H1 (cell line): ENCODE results near the gene TBX18. TPM values are rescaled to one million over a fixed set of nuclear protein-coding genes. Genes with fewer than 3 reads are reported as not detected.

ENCODE experiments used
- CTCF ChIA-PET: fragments of 300-600 bp; sonication (Branson Sonifier 250); formaldehyde crosslinking; loops from one replicate; lab custom pipeline; 2021; ENCODE audit not compliant: partially characterized antibody; lab: Charles Lee
- POLR2A ChIA-PET: fragments of 300-600 bp; sonication (Branson Sonifier 250); formaldehyde crosslinking; loops from one replicate; lab custom pipeline; 2021; ENCODE audit warnings: inconsistent platforms; ENCODE audit not compliant: partially characterized antibody; lab: Charles Lee
- DNase-seq, 2 experiments: peaks; one replicate each; pipeline versions ENCODE4 v3.0.0 to v3.0.0-alpha.2; 2010 to 2022; ENCODE audit warnings: low spot score in 2 of 2, low read depth in 1 of 2, mixed read lengths in 1 of 2
- FAIRE-seq: peaks from 2 replicates; lab custom pipeline; 2011; peaks lifted over from hg19 to GRCh38; lab: Jason Lieb, UNC
- H2AFZ ChIP-seq: 2 replicates; pipeline ENCODE4 v1.8.1; 2012; ENCODE audit warnings: low read length, inconsistent platforms
- H2AK5ac ChIP-seq: 2 replicates; pipeline ENCODE4 v1.6.1; 2013; ENCODE audit warnings: low read depth, low read length
- H2BK120ac ChIP-seq: replicated peaks from 2 replicates; pipeline ENCODE3; 2013; ENCODE audit warnings: low read depth, low read length, inconsistent platforms
- H2BK12ac ChIP-seq: 2 replicates; pipeline ENCODE4 v1.6.1; 2013; ENCODE audit warnings: low read depth, low read length
- H2BK15ac ChIP-seq: 2 replicates; pipeline ENCODE4 v1.6.1; 2013; ENCODE audit warnings: low read length
- H2BK20ac ChIP-seq: 2 replicates; pipeline ENCODE4 v1.6.1; 2013; ENCODE audit warnings: low read length
- H2BK5ac ChIP-seq: 2 replicates; pipeline ENCODE4 v1.6.1; 2013; ENCODE audit warnings: low read depth, low read length
- H3K14ac ChIP-seq: 2 replicates; pipeline ENCODE4 v1.6.1; 2013; ENCODE audit warnings: inconsistent platforms; ENCODE audit not compliant: insufficient read length
- H3K18ac ChIP-seq: 2 replicates; pipeline ENCODE4 v1.6.1; 2013; ENCODE audit warnings: low read length; ENCODE audit errors: extremely low read depth
- H3K23ac ChIP-seq: 2 replicates; pipeline ENCODE4 v1.6.1; 2013; ENCODE audit warnings: inconsistent platforms; ENCODE audit not compliant: insufficient read length
- H3K23me2 ChIP-seq: 2 replicates; pipeline ENCODE4 v1.6.1; 2013; ENCODE audit warnings: low read depth, low read length
- H3K27ac ChIP-seq: 2 replicates; pipeline ENCODE4 v1.6.1; 2011; ENCODE audit warnings: low read depth, low read length, inconsistent platforms
- H3K27me3 ChIP-seq, 4 experiments: replicated peaks in 1 of 4; 1 replicate in 1 of 4; 2 replicates in 3 of 4; pipeline versions ENCODE4 v1.6.1 to v1.8.1; 2011 to 2013; ENCODE audit warnings: low read length in 3 of 4, mild to moderate bottlenecking in 3 of 4, inconsistent platforms in 2 of 4, mixed read lengths in 2 of 4, moderate library complexity in 1 of 4; ENCODE audit not compliant: control insufficient read depth in 3 of 4, insufficient read depth in 3 of 4; ENCODE audit errors: extremely low read depth in 1 of 4
- H3K36me3 ChIP-seq, 4 experiments: 2 replicates each; pipeline versions ENCODE4 v1.6.1 to v1.8.1; 2011 to 2013; ENCODE audit warnings: mild to moderate bottlenecking in 4 of 4, low read length in 3 of 4, moderate library complexity in 2 of 4, control low read depth in 1 of 4, inconsistent platforms in 1 of 4; ENCODE audit not compliant: insufficient read depth in 4 of 4, control insufficient read depth in 2 of 4
- H3K4ac ChIP-seq: replicated peaks from 2 replicates; pipeline ENCODE3; 2013; ENCODE audit warnings: low read length, low read depth, mixed read lengths, inconsistent platforms; ENCODE audit not compliant: insufficient read length
- H3K4me1 ChIP-seq, 4 experiments: replicated peaks in 1 of 4; 1 replicate in 1 of 4; 2 replicates in 3 of 4; pipeline versions ENCODE4 v1.6.1 to v1.8.1; 2011 to 2013; ENCODE audit warnings: low read length in 3 of 4, inconsistent platforms in 2 of 4, mixed read lengths in 1 of 4; ENCODE audit not compliant: insufficient read depth in 4 of 4, control insufficient read depth in 3 of 4
- H3K4me2 ChIP-seq, 2 experiments: 2 replicates each; pipeline versions ENCODE4 v1.6.1 to v1.8.1; 2011 to 2013; ENCODE audit warnings: low read depth in 2 of 2, low read length in 2 of 2, control low read depth in 1 of 2, inconsistent platforms in 1 of 2, mild to moderate bottlenecking in 1 of 2; ENCODE audit not compliant: insufficient read depth in 1 of 2
- H3K4me3 ChIP-seq, 4 experiments: fragments of 200-600, 300-600 bp in 1 of 4; sonication (generic), shearing (Covaris generic), sonication (Bioruptor Twin) in 1 of 4; 2 replicates each; pipeline versions ENCODE4 v1.5.1 to v1.8.1; 2011 to 2016; ENCODE audit warnings: low read length in 4 of 4, low read depth in 3 of 4, control low read depth in 2 of 4, inconsistent platforms in 2 of 4, mild to moderate bottlenecking in 2 of 4, mixed read lengths in 1 of 4, moderate library complexity in 1 of 4; ENCODE audit not compliant: insufficient read depth in 2 of 4; ENCODE audit errors: extremely low read depth in 1 of 4
- H3K56ac ChIP-seq: replicated peaks from 2 replicates; pipeline ENCODE3; 2013; ENCODE audit warnings: low read depth, mild to moderate bottlenecking, mixed read lengths, low read length, inconsistent platforms; ENCODE audit not compliant: insufficient read length
- H3K79me1 ChIP-seq: 2 replicates; pipeline ENCODE4 v1.6.1; 2013; ENCODE audit warnings: low read depth, low read length, control low read depth
- H3K79me2 ChIP-seq, 2 experiments: 2 replicates each; pipeline versions ENCODE4 v1.6.1 to v1.8.1; 2012 to 2013; ENCODE audit warnings: low read length in 2 of 2, mild to moderate bottlenecking in 2 of 2, inconsistent platforms in 1 of 2; ENCODE audit not compliant: insufficient read depth in 2 of 2, control insufficient read depth in 1 of 2
- H3K9ac ChIP-seq, 4 experiments: replicated peaks in 1 of 4; 1 replicate in 1 of 4; 2 replicates in 3 of 4; pipeline versions ENCODE4 v1.6.1 to v1.8.1; 2011 to 2013; ENCODE audit warnings: low read depth in 3 of 4, low read length in 3 of 4, control low read depth in 2 of 4, mild to moderate bottlenecking in 2 of 4, moderate library complexity in 2 of 4, inconsistent platforms in 1 of 4; ENCODE audit errors: extremely low read depth in 1 of 4
- H3K9me3 ChIP-seq, 2 experiments: 2 replicates each; pipeline versions ENCODE4 v1.6.1 to v1.8.1; 2012 to 2013; ENCODE audit warnings: mild to moderate bottlenecking in 2 of 2, moderate library complexity in 2 of 2, control low read depth in 1 of 2, inconsistent platforms in 1 of 2, low read depth in 1 of 2, low read length in 1 of 2, mixed read lengths in 1 of 2; ENCODE audit not compliant: insufficient read depth in 2 of 2
- H4K20me1 ChIP-seq, 2 experiments: replicated peaks in 1 of 2; 2 replicates each; pipeline versions ENCODE3 to v1.8.1; 2011 to 2013; ENCODE audit warnings: inconsistent platforms in 2 of 2, low read length in 2 of 2, mild to moderate bottlenecking in 1 of 2; ENCODE audit not compliant: insufficient read depth in 2 of 2, control insufficient read depth in 1 of 2
- H4K5ac ChIP-seq: 2 replicates; pipeline ENCODE4 v1.6.1; 2013; ENCODE audit warnings: low read length, low read depth, mixed read lengths, inconsistent platforms; ENCODE audit not compliant: insufficient read length
- H4K8ac ChIP-seq: 2 replicates; pipeline ENCODE4 v1.8.0; 2013; ENCODE audit warnings: mild to moderate bottlenecking, moderate library complexity, low read length, inconsistent platforms; ENCODE audit not compliant: insufficient read depth; ENCODE audit errors: extremely low read depth
- H4K91ac ChIP-seq: replicated peaks from 2 replicates; pipeline ENCODE3; 2013; ENCODE audit warnings: low read length, mixed read lengths, inconsistent platforms; ENCODE audit not compliant: insufficient read length
- ATF2 ChIP-seq: IDR thresholded peaks from 2 replicates; pipeline ENCODE4 v1.6.1; 2012; ENCODE audit warnings: low read length, inconsistent platforms
- FOSL1 ChIP-seq: IDR thresholded peaks from 2 replicates; pipeline ENCODE4 v1.6.1; 2011; ENCODE audit warnings: mild to moderate bottlenecking, low read depth, low read length, moderate library complexity; ENCODE audit not compliant: insufficient read depth
- HDAC2 ChIP-seq, 2 experiments: fragments of 300-600 bp in 1 of 2; sonication (generic) in 1 of 2; IDR thresholded peaks; 2 replicates each; pipeline ENCODE4 v1.6.1; 2011 to 2012; ENCODE audit warnings: low read depth in 2 of 2, low read length in 2 of 2, mild to moderate bottlenecking in 2 of 2, moderate library complexity in 2 of 2, borderline replicate concordance in 1 of 2, inconsistent platforms in 1 of 2
- KDM1A ChIP-seq: fragments of 200-600, 300-600 bp; sonication (generic); IDR thresholded peaks from 2 replicates; pipeline ENCODE4 v1.7.1; 2016; ENCODE audit warnings: mild to moderate bottlenecking, low read length, borderline replicate concordance
- KDM4A ChIP-seq: IDR thresholded peaks from one replicate; pipeline ENCODE4 v1.7.1; 2012; ENCODE audit warnings: low read depth, mild to moderate bottlenecking, moderate library complexity, low read length, inconsistent platforms; ENCODE audit not compliant: severe bottlenecking
- SUZ12 ChIP-seq: fragments of 200-600 bp; sonication (generic); IDR thresholded peaks from 2 replicates; pipeline ENCODE4 v1.6.1; 2012; ENCODE audit warnings: mild to moderate bottlenecking, inconsistent platforms, low read length, moderate library complexity, mixed read lengths
- TBP ChIP-seq: IDR thresholded peaks from 2 replicates; pipeline ENCODE4 v1.6.1; 2011; ENCODE audit warnings: low read depth, low read length, improper control_type of control experiment
- WGBS, 2 experiments: shearing (Covaris generic) in 1 of 2; methylation state at CpG; one replicate each; pipeline versions ENCODE4 v1.1.6 to v1.1.7; 2013 to 2015; ENCODE audit warnings: low lambda C conversion rate in 2 of 2, mixed read lengths in 2 of 2, inconsistent platforms in 1 of 2, low coverage in 1 of 2, missing lambda C conversion rate in 1 of 2; ENCODE audit not compliant: insufficient replicate concordance in 2 of 2, insufficient coverage in 1 of 2, insufficient read length in 1 of 2; ENCODE audit errors: extremely low coverage in 1 of 2, missing lambda C conversion rate in 1 of 2; 5-methylcytosine and 5-hydroxymethylcytosine counted together
- polyA plus RNA-seq, 7 experiments: library from polyadenylated mRNA; depleted of rRNA in 3 of 7; stranded (reverse) in 5 of 7; unstranded in 2 of 7; fragments of >200 nt in 5 of 7; fragments of 200-250 nt in 2 of 7; gene quantifications; 1 replicate in 5 of 7; 2 replicates in 1 of 7; 4 replicates in 1 of 7; pipeline versions ENCODE4 v1.2.1 to v1.2.3, GENCODE V29; 2011 to 2013; ENCODE audit warnings: missing spikeins in 2 of 7, mixed read lengths in 2 of 7
- total RNA-seq: library from RNA; stranded (reverse); fragmentation: NEBNext Ultra II Directional; extraction: Animal tissue kit (Norgen Biotek cat#: 25700); gene quantifications from 2 replicates; pipeline ENCODE4 v1.2.1, GENCODE V29; 2021

Gene TBX18
- total and polyA plus RNA-seq, 2 of the 8 experiments (the other 6 are each of a cell fraction or from before 2014, with no cell fraction given) = 0.02 TPM; not detected in 1

DNA sequence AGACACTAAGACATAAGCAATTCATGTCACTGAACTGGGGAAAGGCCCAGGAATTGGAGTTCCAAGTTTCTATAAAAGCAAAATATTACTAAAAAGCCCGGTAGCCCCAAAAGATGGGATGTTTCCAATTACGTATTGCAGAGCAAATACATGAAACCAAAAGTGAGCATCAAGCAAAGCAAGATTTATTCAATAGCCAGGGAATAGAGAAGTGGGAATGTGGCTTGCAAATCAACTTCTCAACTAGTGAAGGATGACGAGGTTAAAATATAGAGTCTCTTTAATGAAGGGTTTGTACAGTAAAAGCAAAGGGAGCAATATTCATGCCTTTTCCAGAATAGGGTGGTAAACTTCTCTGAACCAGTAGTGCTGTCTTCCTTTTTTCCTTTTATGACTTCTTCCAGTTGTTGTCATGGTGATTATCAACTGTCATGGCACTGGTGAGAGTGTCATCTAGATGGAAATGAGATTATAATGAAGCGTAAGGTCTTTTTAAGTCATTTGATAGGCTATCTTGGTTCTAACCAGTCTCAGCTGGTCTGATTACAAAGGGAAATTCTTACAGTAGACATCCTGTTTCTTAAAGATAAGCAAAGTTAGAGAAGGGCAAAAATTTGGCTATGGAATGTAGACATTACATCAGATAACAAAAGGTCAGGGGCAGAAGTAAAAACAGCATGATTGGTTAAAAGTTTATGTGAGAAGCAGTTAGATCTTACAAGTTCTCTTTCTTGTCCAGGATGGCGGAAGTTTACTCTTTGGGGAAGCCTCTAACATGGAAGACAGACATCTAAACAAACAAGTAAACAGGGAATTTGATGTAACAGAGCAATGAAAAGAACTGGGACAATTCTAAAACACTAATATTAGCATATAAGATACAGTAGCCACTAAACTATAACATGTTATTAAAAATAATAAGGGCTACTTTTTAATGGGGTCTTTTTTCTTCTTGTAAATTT lies 96.9 kb downstream of the TBX18 start:
- H3K18ac ChIP-seq = no peak overlapping the region
- H4K5ac ChIP-seq = no peak overlapping the region
- CTCF ChIA-PET = interaction anchor here (1.1 kb wide), 1 partner anchor 9 kb away, joined by 3 read pairs; no protein-coding TSS in a partner anchor
- DNase-seq (no peak), FAIRE-seq (no peak)
- H3K9ac ChIP-seq = no peak overlapping the region
- H3K27me3 ChIP-seq = no peaks in the 10 kb centered on the region
- TF ChIP-seq FOSL1 = no peak
- no peak for TF ChIP-seq HDAC2 (IDR thresholded peaks at IDR 0.05; ENCODE audit: borderline replicate concordance in 1 of 2, low read depth in 2 of 2, low read length in 2 of 2)
- TF ChIP-seq KDM4A = no peak
- no peak for TF ChIP-seq ATF2
- TF ChIP-seq KDM1A = no peak
- TF ChIP-seq SUZ12 = no peak
- TF ChIP-seq TBP = no peak
- H4K20me1 ChIP-seq = no peaks in the 10 kb centered on the region
- H2BK12ac ChIP-seq = no peak overlapping the region
- H3K4ac ChIP-seq = no peak overlapping the region
- no peak overlapping the region for H3K27ac ChIP-seq
- no peak overlapping the region for H3K4me2 ChIP-seq
- H3K79me2 ChIP-seq = no peaks in the 10 kb centered on the region
- H3K4me3 ChIP-seq = no peak overlapping the region
- POLR2A ChIA-PET = no interaction called here
- no peak overlapping the region for H3K14ac ChIP-seq
- H3K79me1 ChIP-seq = no peaks in the 10 kb centered on the region
- H3K23me2 ChIP-seq = no peaks in the 10 kb centered on the region; the same call in 1 of the 2 replicates
- no peak overlapping the region for H3K23ac ChIP-seq
- no peak overlapping the region for H2BK120ac ChIP-seq
- H2BK20ac ChIP-seq = no peak overlapping the region
- H2AK5ac ChIP-seq = no peak overlapping the region
- no peaks in the 10 kb centered on the region for H3K36me3 ChIP-seq
- WGBS, 2 experiments = 97% methylated on average over 5 of the region's 5 CpGs; no CpG with 5 or more reads in 1 of the 2 experiments
- H2AFZ ChIP-seq = no peak overlapping the region
- H4K91ac ChIP-seq = no peak overlapping the region
- no peak overlapping the region for H4K8ac ChIP-seq
- no peak overlapping the region for H2BK15ac ChIP-seq
- no peaks in the 10 kb centered on the region for H3K9me3 ChIP-seq
- H3K56ac ChIP-seq = no peak overlapping the region
- H2BK5ac ChIP-seq = no peak overlapping the region
- H3K4me1 ChIP-seq = no peaks in the 10 kb centered on the region
